GM21737 (cell line): Measurements from ENCODE around the gene NPAS1.
"Not testable (repeated sequence)": the region's sequence is repeated elsewhere in the genome, so short reads cannot be mapped to it uniquely, and the experiment has no call there.

Experiments used
- ATAC-seq: cut with Tn5 transposase; IDR thresholded peaks from one replicate; pipeline ENCODE4 v1.9.1; 2021; ENCODE audit warnings: mild to moderate bottlenecking, moderate library complexity; ENCODE audit not compliant: unreplicated experiment

NPAS1 gene

DNA sequence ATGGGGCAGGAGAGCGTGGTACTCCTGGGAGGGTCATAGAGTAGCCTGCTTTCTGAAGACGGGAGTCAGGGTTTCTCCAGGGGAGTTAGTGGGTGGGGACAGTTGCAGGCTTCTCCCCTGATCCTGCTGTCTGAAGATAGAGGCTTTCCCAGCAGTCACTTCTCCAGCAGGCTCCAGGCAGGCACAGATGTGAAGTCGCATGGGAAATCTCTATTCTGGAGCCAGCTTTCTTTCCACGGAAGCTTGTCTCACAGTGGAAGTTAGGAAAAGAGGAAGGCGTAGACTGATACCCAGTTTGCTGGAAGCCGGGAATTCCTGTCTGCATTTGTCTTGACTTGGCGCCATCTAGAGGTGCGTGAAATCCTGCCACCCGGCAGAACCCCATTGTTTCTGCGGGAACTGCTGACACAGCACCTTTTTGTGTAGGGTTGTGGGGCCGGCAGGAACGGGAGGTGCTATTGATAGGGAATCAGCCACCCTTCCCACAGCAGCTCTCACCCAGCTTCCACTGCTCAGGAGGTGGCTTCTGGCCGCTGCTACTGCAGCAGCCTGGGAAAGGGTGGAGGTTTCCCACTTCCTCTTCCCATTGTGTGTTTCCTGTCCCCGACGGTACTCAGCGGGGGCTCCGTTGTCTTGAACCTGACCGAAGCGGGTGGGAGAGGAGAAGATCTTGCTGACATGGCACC is 28.5 kb upstream of the NPAS1 start:
- no peak for ATAC-seq

DNA sequence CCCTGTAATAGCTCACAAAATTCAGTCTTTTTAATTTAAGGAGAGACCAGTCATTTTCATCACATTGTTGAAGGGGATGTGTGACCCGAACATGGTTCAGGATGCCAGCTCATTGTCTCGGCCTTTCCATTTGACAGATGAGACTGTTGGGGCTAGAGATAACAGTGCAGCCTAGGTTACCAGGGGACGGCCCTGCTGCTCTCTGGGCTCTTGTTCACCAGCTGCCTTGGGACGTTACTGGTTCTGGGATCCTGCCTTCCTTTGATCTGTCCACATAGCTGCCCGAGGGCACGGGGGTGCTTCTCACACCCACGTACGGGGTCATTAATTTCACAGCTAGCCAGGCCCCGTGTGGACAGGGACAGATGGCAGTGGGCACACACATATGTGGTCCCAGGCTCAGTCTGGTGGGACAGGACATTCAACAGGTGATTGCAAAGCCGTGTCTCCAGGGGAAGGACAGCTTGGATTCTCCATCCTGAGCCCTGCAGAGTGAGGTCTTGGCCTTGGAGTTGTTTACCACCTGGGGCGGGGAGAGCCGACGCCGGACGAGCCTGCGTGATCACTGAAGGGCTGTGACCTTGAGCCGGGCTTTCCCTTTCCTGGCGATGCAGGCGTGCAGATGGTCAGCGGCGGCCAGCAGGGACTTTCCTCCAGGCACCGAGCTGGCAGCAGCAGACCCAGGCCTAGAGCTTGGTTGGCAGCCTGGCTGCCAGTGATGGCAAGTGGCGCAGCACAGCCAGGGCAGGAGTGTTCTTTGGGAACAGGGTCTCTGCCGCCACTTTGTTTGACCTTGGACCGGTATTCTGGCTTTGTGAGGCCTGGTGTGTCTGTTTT is 26.7 kb upstream of the NPAS1 start:
- ATAC-seq: no peak

DNA sequence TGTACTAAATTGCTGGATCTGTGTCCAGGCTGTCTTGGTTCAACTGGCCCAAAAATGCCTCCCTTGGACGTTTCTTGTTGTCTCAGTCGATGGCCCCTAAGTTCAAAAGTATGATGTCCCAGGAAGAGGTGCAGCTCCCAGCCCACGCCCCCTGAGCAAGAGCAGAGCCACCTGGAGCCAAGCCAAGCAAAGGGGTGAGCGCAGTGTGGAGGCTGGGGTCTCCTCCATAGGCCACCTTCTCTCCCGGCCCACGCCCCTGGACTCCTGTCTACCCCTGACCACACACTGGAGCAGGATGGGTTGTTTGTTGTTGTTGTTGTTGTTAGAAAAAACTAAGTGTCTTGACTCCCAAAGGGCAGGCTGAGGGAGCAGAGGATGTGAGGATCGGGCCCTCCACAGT is 26.0 kb upstream of the NPAS1 start:
- no peak for ATAC-seq

DNA sequence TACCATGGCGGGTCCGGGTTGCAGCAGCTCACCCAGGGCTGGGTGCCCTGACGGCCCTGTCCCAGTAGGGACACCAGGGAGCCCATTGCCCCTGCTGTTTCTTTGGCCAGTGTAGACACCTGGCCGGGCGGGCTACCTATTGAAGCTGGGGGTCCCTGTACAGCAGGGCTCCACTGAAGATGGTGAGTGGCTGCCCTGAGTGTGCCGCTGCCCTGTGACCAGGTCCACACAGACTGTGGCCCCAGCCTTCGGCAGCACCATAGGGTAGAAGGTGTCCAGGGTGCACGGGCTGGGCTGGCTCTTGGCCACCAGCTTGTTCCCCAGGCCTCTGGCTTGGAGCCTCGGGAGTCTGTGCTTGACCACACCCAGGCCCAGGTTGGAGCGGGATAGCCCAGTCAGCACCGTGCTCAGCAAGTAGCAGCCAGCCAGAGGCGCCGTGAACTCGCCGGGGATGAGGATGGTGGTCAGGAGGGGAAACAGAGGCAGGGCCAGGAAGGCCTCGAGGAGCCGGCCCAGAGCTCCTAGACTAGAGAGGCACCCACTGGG is 25.4 kb upstream of the NPAS1 start:
- no peak for ATAC-seq

DNA sequence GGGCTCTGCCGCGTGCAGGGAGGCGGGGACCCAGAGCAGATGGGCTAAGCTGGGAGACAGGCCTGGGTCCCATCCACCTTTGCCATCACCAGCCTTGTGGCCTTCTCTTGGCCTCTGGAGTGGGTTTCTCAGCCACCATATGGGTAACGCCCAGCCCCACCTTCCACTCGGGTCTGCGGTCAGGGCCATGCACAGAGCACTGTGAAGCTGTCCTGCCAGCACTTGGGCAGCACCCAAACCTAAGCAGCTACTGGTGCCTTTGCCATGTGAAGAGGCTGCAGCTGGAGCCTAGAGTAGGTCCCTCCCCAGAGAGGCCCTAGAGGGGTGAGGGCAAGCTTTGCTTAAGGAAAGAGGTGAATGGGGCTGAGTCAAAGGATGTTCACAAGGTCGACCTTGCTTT is 24.1 kb upstream of the NPAS1 start:
- no peak for ATAC-seq

DNA sequence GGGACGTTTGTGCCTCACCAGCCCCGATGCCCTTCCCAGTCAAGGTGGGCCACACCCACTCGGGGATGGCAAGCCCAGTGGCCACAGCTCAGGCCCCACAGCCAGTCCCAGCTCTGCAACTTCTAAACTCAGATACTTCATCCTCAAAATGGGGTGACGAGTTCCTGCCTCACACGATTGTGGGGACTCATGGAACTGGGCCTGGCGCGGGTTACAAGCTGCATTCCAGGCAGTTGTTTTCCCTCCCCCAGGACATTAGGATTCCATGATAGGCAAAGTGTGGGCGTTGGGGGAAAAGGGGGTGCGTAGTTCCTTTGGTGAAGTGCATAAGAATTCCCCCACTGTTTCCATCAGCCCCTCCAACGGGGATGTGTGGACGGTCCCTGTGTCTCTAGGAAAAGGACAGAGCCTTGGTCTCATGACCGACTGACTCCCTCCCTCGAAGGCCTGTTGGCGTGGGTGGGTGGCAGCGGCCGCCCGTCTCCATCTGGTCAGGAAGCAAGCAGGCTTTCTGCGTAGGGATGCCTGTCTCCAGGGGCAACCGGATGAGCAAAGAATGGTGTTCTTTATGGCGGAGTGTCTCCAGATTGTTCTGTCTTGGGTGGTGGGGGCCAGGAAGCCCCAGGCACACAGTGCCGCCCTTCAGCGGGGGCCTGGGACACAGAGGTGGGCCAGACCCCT is 21.1 kb upstream of the NPAS1 start:
- ATAC-seq: no peak

DNA sequence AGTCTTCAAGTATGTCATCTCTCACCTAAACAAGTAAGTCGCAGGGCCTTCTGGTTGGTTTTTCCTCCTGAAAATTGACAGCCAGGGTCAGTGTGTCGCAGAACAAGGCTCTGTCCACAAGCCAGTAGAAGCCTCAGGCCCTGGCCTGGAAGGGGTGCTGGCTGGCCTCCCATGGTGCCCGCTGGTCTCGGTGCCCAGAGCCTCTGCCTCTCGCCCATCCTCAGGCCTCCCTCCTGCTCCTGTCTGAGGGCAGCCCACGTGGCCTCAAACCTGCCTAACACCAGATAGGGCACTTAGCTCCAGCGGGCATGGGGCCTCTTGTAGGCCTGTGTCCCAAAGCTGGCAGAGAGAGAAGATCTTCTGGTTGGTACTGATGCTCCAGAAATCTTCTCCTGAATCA is 20.3 kb upstream of the NPAS1 start:
- ATAC-seq: no peak

DNA sequence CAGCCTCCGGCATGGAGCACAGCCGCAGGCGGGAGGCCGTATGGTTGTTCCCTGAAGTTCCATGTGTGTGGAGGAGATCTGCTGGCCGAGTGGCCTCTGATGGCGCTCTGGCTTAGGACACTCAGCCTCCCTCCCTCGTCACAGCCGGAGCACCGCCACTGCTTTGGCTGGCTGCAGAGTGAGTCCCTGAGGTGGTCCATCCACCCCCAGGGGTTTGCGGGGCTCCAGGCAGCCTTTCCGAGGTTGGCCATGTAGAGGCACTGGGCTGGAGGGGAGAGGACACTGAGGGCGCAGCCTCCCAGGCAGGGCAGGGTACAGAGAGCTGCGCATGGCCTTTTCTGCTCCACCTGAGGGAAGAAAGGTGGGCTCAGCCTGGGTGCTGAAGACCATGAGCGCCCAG is 19.8 kb upstream of the NPAS1 start:
- no peak for ATAC-seq

DNA sequence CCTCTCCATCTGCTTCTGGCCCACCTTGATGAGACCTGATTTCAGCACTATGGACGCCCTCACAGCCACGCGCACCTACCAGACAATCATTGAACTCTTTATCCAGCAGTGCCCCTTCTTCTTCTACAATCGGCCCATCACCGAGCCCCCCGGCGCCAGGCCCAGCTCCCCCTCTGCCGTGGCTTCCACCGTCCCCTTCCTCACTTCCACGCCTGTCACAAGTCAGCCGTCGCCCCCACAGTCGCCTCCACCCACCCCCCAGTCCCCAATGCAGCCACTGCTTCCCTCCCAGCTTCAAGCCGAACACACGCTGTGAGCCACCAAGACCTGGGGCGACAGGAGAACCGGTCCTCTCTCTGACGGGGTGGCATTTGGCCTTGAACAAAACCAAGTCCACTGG is 19.3 kb upstream of the NPAS1 start:
- ATAC-seq: no peak

DNA sequence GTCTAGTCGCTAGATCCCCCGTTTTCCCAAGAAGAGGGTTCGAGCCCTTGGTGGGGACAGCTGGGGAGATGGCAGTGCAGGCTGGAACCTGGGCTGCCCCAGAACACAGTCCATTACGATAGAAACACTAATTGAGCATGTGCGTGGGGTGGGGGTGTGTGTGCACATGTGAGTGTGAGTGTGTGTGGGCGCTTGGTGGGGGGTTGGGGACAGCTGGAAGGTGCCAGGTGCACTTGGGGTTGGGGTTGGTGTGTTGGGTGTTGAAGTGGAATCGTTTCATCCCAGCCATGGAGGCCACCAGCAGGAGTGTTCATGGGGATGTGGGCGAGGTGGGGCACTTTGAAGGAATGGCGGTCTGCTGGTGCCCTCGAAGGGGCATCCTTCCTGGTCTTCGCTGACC is 18.1 kb upstream of the NPAS1 start:
- ATAC-seq: no peak

DNA sequence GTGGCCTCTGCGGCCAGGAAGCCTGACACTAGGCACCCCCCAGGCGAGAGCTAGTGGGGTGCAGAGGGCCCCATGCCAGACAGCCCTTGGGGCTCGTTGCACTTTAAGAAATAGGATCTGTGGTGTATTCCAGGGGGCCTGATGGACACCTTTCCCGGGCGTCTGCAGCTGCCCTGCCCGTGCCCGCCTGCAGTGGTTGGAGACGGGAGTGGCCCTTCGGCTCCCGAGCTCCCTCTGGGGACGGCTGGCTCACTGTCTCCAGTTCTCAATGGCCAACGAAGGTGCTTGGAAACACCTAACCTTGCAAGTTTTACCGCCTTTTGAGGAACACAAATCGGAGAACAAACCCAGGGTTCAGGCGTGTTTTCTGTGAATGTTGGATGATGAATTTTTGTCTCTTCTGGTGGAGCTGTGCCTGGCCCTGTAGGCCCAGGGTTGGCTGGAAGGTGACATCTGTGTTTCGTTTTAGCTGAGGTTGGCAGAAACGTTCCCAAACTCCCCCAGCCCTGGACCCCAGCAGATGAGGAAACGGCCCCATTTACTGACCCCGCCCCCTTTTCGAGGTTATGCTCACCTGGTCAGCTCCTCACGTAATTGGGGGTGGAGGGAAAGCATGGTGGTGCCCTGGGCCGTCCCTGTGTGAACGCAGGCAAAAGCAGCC is 17.4 kb upstream of the NPAS1 start:
- no peak for ATAC-seq

DNA sequence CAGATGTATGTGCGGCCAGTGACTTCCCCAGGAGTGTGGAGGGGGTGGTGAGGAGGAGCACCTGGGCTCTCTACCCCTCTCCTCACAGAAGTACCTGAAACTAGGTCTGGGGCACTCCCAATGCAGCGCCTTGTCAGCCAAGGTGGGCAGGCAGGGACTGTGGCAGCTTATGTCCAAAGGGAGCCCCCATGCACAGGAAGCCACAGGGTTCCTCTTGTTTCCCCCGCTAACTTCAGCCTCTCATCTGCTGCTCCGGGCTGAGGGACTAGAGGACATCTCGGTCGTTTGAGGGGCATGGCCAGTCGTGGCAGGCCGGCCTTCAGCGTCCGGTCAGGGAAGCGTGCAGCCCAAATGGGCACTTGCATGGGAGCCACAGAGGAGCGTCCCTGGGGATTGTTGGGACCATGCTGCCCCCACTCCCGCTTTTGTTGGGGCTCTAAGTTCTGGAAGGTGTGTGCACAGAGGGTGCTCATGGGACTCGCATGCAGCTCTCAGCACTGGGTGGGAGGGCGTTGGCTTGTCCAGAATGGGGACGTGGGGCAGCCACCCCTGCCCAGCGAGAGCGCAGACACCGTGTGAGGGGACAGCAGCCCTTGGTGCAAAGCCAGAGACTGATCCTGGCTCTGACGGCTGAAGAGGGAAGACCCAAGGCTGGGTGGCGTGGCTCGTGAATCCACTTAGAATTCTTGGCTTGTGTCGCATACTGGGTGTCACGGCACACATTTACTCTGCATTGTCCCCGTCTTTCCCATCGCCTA is 16.6 kb upstream of the NPAS1 start:
- no peak for ATAC-seq

DNA sequence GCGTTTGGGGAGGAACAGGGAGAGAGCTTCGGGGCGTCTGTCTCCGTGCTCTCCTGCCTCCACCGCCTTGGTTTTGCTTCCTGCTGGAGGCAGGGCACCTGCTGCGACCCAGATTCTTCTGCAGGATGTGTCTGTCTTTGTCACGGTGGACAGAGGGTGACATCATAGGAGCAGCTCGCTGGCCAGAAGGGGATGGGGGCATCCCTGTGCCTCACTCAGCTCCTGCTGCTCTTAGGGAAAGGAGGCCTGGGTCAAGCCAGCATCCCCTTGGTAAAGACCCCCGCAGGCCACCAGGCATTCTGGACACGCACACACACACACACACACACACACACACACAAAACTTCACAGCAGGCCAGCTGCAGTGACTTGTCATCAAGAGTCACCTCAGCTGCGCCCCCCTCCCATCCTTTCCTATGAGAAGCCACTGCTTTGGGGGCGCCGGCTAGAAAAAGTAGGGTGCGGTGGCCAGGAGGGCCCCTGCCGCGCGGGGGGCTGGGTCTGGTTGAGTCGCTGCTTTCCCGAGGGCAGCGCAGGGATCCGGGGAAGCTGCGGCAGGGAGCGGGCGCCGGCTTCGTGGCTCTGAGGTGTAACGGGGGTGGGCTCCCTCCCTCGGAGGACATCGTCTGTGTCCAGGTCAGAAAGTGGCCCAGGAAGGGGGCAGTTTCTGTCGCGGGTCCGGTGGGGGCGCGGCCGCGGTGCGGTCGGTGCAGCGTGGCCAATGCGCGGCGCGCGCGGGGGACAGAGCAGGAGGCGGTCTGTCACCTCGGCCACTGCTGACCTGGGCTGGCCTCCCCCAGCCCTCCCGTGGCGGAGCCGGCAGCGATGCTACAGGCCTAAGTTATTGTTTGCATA is 15.8 kb upstream of the NPAS1 start:
- ATAC-seq: no peak

DNA sequence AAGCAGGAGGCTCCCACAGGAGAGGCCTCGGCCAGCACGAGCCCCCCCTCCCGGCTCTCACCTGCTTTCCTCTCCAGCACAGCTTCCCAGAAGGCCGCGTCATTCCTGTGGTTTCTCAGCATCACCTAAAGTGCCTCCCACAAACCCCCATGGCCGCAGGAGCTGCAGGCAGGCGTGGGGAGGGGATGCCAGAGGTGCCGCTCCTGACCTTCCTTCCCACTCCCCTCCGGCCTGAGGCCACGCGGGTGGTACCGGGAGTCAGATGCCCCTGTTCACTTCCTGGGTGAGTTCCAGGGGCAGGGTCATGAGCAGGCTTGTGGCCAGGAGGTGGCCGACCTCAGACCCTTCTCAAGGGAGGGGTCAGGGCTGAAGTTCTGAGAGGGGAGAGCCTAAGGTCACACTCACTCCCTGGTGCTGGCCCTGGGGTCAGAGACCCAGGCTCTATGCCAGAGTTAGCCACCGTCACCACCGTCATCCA is 14.4 kb upstream of the NPAS1 start:
- ATAC-seq: no peak

DNA sequence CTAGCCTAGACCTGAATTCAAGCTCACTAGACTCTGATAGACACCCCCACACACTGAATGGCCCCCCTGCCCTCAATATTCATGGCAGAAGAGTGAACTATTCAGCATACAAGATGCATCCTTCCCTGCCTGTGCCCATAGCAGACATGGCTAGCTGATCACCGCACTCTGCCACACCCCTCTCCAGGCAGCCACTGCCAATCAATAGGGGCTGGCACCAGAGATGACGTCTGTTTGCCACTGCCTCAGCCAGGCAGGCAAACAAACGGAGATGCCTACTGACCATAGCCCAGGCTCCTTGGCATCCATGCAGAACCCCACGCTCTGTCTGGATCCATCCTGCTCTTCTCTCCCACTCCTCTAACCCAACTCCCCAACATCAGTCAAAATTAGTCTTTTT is 13.8 kb upstream of the NPAS1 start:
- ATAC-seq: no peak

DNA sequence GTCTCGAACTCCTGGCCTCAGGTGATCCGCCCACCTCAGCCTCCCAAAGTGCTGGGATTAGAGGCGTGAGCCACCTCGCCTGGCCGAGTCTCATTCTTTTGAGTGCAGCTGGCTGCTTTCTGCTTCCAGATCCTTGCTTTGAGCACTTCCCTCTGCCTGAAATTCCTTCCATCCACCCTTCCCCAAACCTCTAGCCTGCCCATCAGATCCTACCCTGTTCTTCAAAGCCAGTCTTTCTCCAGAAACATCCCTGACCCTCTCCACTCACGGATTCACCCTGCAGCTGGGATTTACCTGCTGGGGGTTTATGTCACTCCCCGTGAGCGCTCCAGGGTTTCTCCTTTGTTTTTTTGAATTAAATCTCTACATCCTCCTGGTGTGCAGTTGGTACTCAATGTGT is 13.1 kb upstream of the NPAS1 start:
- no peak for ATAC-seq

DNA sequence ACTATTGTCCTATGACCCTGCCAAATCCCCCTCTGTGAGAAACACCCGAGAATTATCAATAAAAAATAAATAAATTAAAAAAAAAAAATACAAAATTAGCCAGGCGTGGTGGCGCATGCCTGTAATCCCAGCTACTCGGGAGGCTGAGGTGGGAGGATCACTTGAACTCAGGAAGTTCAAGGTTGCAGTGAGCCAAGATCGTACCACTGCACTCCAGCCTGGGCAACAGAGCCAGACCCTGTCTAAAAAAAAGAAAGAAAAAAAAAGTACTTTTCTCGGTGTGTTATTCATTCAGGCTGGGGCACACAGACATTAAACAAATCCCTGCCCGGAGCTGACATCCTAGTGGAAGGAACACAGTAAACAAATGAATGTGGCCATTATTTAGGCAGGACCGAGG is 9.1 kb upstream of the NPAS1 start:
- ATAC-seq: not testable (repeated sequence)

DNA sequence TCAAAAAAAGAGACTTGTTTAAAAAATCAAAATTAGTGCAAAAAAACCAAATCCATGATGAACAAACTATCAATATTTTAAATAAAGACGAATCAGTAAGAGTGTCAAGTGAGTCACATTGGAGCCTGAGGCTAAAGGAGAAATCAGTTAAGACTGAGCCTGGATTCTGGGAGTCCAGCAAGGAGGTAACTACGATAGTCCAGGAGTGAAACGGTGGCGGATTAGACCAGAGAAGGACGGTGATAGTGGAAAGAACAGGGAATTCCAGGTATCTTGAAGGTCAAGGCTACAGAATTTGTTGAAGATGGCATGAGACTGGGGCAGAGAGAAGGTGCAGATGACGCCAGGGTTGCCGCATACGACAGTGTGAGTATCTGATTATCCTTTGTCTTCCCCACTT is 7.0 kb upstream of the NPAS1 start:
- ATAC-seq: no peak

DNA sequence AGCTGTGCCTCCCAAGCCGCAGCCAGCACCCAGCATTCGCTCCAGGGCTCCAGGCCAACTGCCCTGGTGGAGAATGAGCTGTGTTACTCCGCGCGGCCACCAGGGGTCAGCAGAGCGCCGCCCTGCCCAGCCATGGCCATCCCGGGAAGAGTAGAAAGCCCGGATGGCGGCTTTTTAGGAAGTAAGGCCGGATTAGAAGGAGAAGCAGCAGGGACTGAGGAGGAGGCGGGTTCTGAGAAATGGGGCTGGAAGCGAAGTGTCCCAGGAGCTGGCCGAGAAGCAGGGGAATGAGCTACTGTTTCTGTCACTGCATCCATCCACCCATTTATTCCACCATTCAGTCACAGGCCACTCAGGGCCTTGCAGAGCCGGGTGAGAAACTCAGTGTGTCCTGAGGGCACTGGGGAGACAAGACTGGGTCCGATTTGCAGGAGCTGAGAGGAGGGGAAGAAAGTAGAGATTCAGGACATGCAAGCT is 6.6 kb upstream of the NPAS1 start:
- ATAC-seq: no peak
